Progenitor cell of endocrine pancreas (in vitro differentiated cells): ENCODE measurements around the gene CDH4. TPM values are rescaled to one million over a fixed set of nuclear protein-coding genes. Genes with fewer than 3 reads are reported as not detected.

Source experiments
- DNase-seq: peaks from one replicate; pipeline ENCODE4 v3.0.0; 2021; ENCODE audit warnings: low spot score; ENCODE audit not compliant: unreplicated experiment
- H3K27ac Mint-ChIP-seq: 2 replicates; pipeline ENCODE4 v1.8.0; 2021; ENCODE audit warnings: mild to moderate bottlenecking, moderate library complexity, mixed read lengths
- H3K27me3 Mint-ChIP-seq: 2 replicates; pipeline ENCODE4 v1.8.0; 2021; ENCODE audit warnings: mixed read lengths
- H3K36me3 Mint-ChIP-seq: 2 replicates; pipeline ENCODE4 v1.8.0; 2022; ENCODE audit warnings: mixed read lengths; ENCODE audit not compliant: insufficient read depth
- H3K4me1 Mint-ChIP-seq: 2 replicates; pipeline ENCODE4 v1.8.0; 2021; ENCODE audit warnings: low read depth, mixed read lengths
- H3K4me3 Mint-ChIP-seq: 2 replicates; pipeline ENCODE4 v1.8.0; 2021; ENCODE audit warnings: low read depth, mild to moderate bottlenecking, moderate library complexity, mixed read lengths
- H3K9me3 Mint-ChIP-seq: 2 replicates; pipeline ENCODE4 v1.8.0; 2021; ENCODE audit warnings: low read depth, mixed read lengths
- total RNA-seq: library from RNA; stranded (reverse); gene quantifications from 2 replicates; pipeline ENCODE4 v1.2.1, GENCODE V29; 2021
- TF ChIP-seq, protein P1 (sequence below): fragments of 200-600 bp; sonication (generic); IDR thresholded peaks from one replicate; pipeline ENCODE4 v1.5.0; 2021; ENCODE audit warnings: antibody characterized with exemption, mild to moderate bottlenecking; ENCODE audit not compliant: unreplicated experiment

The CDH4 gene
- total RNA-seq, 1 donor from 2014 or later: 0.43 TPM

DNA sequence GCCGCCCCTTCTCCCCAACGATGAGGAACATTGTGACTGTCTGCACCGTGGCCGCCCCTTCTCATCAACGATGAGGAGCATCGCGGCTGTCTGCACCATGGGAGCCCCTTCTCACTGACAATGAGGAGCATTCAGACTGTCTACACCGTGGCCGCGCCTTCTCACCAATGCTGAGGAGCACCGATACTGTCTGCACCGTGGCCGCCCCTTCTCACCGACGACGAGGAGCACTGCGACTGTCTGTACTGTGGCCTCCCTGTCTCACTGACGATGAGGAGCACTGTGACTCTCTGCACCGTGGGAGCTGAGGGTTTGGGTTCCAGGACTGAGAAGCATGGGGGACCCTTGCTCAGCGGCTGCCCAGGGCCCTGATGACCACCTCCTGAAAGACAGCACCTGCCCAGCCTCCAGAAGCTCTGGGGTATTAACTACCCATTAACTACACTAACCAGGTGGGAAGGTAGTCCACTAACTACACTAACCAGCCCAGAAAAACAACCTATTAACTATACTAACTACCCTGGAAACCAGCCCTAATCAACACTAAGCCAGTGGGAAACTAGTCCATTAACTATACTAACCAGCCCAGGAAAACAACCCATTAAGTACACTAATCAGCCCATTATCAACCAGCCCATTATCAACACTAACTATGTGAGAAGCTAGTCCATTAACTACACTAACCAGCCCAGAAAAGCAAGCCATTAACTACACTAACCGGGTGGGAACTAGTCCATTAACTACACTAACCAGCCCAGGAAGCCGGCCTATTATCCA is 696.7 kb downstream of the CDH4 start:
- Mint-ChIP-seq H3K27ac (no peak overlapping the region), H3K4me3 (no peak overlapping the region), H3K4me1 (no peaks in the 10 kb centered on the region), H3K9me3 (no peaks in the 10 kb centered on the region), H3K27me3 (no peaks in the 10 kb centered on the region), H3K36me3 (no peaks in the 10 kb centered on the region)
- TF ChIP-seq, protein P1, sequence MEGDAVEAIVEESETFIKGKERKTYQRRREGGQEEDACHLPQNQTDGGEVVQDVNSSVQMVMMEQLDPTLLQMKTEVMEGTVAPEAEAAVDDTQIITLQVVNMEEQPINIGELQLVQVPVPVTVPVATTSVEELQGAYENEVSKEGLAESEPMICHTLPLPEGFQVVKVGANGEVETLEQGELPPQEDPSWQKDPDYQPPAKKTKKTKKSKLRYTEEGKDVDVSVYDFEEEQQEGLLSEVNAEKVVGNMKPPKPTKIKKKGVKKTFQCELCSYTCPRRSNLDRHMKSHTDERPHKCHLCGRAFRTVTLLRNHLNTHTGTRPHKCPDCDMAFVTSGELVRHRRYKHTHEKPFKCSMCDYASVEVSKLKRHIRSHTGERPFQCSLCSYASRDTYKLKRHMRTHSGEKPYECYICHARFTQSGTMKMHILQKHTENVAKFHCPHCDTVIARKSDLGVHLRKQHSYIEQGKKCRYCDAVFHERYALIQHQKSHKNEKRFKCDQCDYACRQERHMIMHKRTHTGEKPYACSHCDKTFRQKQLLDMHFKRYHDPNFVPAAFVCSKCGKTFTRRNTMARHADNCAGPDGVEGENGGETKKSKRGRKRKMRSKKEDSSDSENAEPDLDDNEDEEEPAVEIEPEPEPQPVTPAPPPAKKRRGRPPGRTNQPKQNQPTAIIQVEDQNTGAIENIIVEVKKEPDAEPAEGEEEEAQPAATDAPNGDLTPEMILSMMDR: no peak
- no peak for DNase-seq

DNA sequence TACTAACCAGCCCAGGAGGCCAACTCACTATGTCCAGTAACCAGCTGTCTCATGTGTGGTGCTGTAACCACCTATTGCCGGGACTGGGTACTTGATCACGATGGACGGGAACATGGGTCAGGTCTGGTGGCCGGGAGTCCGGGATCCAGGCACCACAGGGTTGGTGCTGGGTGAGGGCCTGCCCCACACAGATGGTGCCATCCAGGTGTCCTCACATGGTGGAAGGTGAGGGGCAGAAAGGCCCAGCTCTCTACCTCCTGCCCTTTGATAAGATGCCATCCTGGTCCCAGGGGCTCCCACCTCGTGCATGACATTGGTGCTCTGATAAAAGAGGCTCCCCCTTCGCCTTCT is 697.3 kb downstream of the CDH4 start:
- Mint-ChIP-seq H3K4me1 (no peaks in the 10 kb centered on the region), H3K36me3 (no peaks in the 10 kb centered on the region), H3K9me3 (no peaks in the 10 kb centered on the region), H3K4me3 (no peak overlapping the region), H3K27me3 (peaks cover under 1% of the 10 kb centered on the region), H3K27ac (no peak overlapping the region)
- no peak for DNase-seq
- TF ChIP-seq, protein P1: no peak

DNA sequence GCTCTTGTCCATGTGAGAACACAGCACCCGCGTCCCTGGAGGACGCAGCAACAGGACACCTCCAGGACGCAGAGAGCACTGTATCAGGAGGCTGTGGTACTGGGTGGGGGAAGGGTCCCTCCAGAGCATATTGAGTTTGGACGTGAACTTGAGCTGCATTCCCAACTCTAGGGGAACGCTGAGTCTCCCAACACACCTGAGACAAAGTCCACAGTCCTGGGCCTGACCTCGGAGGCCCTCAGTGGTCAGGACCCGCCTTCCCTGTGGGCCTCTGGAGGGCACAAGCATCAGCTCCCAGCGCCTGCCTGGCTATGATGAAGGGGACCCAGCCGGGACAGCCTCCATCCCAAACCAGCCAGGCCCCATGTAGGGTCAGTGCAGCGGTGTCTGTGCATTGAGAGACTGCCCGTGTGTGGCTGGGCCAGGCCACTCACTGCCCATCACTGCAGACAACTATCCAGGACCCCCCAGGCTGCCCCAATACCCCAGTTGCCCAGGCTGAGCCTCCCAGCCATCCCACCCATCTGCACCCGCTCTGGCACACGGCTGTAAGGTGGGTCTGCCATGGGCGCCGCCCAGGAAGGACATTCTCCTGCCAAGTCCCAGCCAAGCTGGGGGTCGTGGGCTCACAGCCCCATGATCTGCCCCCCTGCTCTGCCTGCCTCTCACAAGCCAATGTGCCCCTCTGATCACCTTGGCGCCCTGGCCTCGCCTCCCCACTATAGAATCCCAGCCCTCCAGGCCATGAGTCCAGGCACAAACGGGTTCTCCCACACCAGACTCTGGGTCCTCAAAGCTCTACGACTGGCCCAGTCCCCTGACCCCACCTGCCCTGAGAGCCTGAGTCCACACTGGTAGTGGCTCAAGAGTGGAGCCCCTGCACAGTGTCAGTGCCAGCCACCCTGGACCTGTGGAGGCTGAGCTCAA is 697.9 kb downstream of the CDH4 start:
- no peak for DNase-seq
- peaks cover 7% of the 10 kb centered on the region for H3K27me3 Mint-ChIP-seq
- H3K4me3 Mint-ChIP-seq: no peak overlapping the region
- H3K9me3 Mint-ChIP-seq: no peaks in the 10 kb centered on the region
- H3K4me1 Mint-ChIP-seq: no peaks in the 10 kb centered on the region
- no peaks in the 10 kb centered on the region for H3K36me3 Mint-ChIP-seq
- H3K27ac Mint-ChIP-seq: no peak overlapping the region
- TF ChIP-seq, protein P1: no peak

DNA sequence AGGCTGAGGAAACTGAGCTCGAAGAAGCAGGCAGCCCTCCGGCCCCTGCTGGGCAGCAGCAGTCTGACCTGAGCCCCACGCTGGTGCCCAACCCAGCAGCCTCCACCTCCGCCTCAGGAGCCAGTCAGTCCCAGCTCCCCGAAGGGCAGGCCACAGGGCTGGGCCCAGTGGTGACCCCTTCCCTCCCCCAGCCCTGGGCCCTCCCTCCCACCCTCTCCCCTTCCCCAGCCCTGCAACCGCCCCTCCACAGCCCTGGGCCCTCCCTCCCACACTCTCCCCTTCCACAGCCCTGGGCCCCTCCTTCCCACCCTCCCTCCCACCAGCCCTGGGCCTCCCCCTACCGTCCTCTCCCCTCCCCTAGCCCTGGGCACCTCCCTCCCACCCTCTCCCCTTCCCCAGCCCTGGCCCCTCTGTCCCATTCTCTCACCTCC is 698.6 kb downstream of the CDH4 start:
- no peak for DNase-seq
- no peaks in the 10 kb centered on the region for H3K36me3 Mint-ChIP-seq

More for the DNA sequence above, 698.6 kb downstream of the CDH4 start:
- Mint-ChIP-seq H3K27ac (no peak overlapping the region), H3K4me1 (peaks cover 4% of the 10 kb centered on the region), H3K27me3 (peaks cover 13% of the 10 kb centered on the region), H3K4me3 (no peak overlapping the region), H3K9me3 (no peaks in the 10 kb centered on the region)
- TF ChIP-seq, protein P1: no peak
